CD4-positive, alpha-beta T cell treated with Interleukin-21 for 1 hour (primary cell): Measurements from ENCODE around the gene SLC15A4.
"Not testable (repeated sequence)": the region's sequence is repeated elsewhere in the genome, so short reads cannot be mapped to it uniquely, and the experiment has no call there.

Experiments used
- DNase-seq: peaks from one replicate; pipeline ENCODE4 v3.0.0-alpha.2; 2020

The SLC15A4 gene

DNA sequence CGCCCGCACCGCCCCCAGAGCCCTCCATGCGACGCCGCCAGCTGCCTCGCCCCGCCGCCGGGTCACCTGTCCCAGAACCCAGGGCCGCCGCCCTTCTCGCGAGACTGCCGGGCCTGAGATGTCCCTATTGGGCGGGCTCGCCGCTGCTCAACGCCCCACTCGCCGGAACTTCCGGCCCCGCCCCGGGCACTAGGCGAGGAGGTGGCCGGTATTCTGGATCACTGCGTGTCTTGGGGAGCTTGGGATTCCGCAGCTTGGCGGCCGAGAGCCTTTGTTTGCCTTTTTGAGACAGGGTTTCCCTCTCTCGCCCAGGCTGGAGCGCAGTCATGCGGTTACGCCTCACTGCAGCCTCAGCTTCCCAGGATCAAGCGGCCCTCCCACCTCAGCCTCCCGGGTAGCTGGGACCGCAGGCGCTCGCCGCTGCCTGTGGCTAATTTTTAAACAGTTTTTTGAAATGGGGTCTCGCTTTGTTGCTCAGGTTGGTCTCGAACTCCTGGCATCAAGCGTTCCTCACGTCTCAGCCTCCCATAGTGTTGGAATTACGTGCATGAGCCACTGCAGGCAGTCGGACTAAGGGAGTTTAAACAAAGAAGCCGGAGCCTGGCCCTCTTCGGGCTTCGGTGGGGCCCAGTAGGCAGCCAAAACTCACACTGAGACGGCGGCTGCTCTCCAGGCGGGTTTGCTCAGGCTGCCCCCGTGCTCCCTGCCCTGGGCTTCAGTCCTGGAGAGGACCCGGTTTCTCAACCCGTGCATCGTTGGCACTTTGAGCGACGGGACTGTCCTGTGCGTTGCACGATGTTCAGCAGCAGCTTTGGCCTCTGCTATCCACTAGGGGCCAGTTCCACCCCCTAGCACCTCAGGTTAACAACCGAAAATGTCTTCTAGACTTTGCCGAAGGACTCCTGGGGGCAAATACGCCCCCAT, at the start of gene SLC15A4:
Gene SLC15A4, minus strand, starts transcription at position 43 of the 924 bp plus-strand sequence. Its CDS starts 15 bp downstream, at position 28.
- DNase-seq = peak; percentile 93

DNA sequence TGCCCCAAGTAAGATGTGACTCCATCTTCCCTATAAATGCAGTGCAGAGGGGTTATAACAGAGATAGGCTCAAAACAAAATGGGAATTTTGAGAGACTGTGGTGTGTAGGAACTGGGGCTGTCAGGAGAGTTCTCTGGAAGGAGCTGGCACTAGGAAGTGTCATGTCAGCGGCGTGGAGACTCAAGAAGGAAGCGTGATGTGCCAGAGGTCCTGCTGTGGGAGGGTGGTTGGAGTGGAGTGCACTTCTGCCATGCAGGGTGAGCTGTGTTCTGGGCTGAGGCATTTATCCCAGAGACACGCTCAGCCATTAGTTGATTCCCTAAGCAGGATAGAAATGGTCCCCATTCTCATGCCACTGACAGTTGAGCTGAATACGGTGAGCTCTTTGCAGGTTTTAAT, 48.5 kb upstream of the SLC15A4 start:
- DNase-seq = no peak

DNA sequence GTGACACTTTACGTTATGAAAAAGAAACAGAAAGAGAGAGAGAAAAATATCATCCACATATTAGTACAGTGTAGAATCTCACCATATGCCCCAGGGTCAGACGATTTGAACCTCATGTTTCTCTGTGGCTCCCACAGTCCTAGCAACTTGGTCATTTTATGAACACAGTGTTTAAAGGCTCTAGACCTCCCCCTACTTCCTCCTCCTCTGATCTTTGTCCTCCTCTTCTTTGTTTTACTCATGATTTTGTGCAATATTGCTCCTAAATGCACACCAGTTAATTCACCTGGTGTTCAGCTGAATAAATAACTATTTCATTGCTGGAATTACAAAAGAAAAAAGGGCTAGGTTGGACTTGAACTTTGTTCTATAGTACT, 47.7 kb upstream of the SLC15A4 start:
- no peak for DNase-seq

DNA sequence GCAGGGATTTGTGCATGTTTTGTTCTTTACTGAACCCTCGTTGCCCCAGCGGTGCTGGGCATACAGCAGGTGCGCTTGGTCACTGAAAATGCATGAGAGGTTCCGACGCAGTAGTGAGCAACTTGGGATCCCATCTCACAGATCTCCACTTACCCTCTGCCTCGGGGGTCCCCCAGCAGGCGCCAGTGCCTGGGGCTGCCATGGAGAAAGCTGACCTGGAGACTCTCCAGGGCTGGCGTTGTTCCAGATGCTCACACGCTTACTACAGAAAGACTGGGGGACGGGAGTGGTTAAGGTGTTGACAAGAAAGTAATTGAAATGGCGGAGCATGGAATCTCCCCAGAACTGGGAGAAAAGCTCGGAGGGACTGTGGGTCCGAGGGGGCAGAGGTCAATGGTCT, 43.7 kb upstream of the SLC15A4 start:
- DNase-seq = no peak

GRCh38 chr12:128864516-128865186, 40.9 kb upstream of the SLC15A4 start:
- no peak for DNase-seq

- DNase-seq = no peak
Observed at GRCh38 chr12:128863957-128864356, 40.2 kb upstream of the SLC15A4 start.

GRCh38 chr12:128861226-128862016, 37.7 kb upstream of the SLC15A4 start:
- DNase-seq = no peak

DNA sequence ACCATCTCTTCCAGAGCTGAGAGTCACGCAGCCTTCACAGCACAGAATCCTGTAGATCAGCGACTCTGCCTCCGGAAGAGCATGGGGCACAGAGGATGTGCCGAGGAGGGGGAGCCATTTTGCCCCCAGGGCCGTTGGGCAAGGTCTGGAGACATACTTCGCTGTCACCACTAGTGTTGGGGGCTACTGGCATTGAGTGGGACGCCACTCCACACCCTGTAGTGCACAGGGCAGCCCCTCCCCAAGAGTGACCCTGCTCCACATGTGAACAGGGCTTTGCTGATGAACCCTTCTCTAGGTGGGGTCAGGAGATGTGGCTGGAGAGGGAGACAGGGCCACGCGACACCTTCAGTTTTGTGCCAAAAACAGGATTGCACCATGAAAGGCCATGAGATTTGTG, 35.6 kb upstream of the SLC15A4 start:
- no peak for DNase-seq

- no peak for DNase-seq
Observed at GRCh38 chr12:128857133-128857763, 33.5 kb upstream of the SLC15A4 start.

GRCh38 chr12:128856791-128857078, 33.0 kb upstream of the SLC15A4 start:
- DNase-seq = no peak

DNA sequence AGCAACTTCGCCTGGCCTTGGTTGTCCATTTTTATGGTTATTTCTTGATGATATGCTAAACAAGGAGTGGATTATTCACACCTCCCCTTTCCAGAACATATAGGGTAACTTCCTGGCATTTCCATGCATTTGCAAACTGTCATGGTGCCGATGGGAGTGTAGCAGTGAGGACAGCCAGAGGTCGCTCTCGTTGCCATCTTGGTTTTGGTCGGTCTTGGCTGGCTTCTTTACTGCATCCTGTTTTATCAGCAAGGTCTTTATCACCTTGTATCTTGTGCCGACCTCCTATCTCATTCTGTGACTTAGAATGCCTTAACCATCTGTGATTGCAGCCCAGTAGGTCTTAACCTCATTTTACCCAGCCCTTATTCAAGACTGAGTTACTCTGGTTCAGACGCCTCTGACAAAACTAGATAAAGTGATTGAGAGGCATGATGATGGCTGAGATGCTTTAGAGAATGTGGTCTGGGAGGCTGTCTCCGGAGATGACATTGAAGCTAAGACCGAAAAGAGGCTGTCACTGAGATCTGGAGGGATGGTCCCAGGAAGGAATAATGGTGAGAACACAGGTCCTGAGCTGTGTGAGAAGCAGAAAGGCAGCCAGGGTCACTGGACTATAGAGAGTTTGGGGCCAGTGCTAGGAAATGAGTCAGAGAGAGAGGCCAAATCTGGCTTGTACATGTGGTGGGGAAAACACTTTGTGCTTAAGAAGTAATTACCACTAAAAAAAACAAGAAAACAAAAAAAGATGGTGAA, 32.5 kb upstream of the SLC15A4 start:
- no peak for DNase-seq

DNA sequence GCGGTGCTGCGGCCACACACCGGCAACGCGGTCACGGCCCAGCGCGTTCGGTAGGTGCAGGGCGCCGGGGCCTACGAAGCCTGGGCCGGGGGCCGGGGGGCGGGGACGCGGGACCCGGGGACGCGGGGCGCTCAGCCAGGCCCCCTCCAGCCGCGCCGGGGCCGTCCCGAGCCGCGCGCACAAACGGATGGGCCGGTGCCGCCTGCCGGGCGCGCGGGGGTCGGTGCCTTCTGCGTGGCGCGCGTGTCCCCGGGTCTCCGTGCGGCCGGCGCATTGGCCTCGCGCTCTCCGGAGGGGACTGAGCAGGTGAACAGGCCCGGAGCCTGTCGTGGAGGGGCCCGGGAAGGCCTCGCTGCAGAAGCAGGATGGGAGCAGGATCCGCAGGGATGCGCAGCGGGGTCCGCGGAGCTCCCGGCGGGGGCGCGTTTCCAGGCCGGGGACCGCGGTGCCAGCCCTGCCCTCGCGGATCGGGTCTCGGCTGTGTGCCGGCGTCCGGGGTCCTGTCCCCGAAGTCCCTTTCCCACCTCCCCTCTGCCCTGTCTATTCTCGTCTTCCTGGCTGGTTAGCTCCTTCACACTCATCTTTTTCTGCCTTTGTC, 29.9 kb upstream of the SLC15A4 start:
- DNase-seq = no peak

DNA sequence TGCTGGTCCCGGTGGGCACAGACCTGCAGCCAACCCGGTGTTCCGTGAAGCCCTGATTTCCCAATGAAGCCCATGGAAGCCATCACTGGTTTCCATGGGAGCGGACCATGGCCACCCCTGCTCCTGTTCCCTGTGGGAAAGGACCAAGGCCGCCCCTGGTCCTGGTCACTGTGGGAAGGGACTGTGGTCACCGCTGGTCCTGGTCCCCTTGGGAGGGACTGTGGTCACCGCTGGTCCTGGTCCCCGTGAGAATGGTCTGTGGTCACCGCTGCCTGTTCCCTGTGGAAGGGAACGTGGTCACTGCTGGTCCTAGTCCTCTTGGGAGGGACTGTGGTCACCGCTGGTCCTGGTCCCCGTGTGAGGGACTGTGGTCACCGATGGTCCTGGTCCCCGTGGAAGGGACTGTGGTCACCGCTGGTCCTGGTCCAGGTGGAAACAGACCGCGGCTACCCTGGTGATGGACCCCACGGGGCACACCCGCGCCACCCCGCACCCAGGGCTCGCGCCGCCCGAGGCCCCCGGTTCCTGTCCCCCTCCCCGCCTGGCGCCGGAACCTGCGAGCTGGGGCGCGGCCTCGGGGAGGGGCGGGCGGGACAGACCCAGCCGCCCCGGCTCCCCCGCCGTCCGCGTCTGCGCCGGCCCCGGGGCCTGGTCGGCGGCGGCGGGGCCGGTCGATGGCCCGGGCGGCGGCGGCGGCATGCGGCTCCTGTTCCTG, 29.3 kb upstream of the SLC15A4 start, which contains the start of gene GLT1D1:
Gene GLT1D1, plus strand, starts transcription at position 594 of the 715 bp plus-strand sequence. Its CDS starts 104 bp downstream, at position 698.
- no peak for DNase-seq

- DNase-seq = no peak
Observed at GRCh38 chr12:128852026-128852698, 28.4 kb upstream of the SLC15A4 start.

DNA sequence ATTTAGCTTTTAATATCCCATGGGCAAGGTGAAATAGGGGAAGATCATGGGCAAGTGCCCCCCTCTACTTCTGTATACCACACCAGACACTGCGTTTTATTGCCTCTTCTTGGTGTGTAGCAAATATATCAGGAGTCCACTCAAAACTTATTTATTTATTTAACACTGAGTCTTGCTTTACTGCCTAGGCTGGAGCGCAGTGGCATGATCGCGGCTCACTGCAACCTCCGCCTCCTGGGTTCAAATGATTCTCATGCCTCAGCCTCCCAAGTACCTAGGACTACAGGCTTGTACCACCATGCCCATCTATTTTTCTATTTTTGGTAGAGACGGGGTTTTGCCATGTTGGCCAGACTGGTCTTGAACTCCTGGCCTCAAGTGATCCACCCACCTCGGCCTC, 27.7 kb upstream of the SLC15A4 start:
- not testable (repeated sequence) for DNase-seq

DNA sequence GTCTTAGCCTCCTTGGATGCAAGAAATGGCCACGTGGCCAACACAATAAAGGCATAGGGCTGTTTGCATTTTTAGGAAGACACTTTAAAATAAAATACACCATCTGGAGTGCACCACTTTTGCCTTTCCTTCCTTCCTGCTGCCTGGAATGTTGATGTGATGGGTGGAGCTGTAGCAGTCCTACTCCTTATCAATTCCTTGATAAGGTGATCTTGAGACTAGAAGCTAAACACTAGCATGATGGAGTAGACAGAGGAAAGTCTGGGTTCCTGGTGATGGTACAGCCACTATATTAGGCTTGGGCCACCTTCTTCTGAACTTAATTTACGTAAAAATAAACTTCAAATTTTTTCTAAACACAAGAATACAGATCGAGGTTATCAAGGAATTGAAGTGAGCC, 26.6 kb upstream of the SLC15A4 start:
- no peak for DNase-seq

- not testable (repeated sequence) for DNase-seq
Observed at GRCh38 chr12:128849806-128850205, 26.0 kb upstream of the SLC15A4 start.

- DNase-seq = no peak
Observed at GRCh38 chr12:128848371-128848770, 24.6 kb upstream of the SLC15A4 start.

GRCh38 chr12:128846671-128847070, 22.9 kb upstream of the SLC15A4 start:
- not testable (repeated sequence) for DNase-seq

DNA sequence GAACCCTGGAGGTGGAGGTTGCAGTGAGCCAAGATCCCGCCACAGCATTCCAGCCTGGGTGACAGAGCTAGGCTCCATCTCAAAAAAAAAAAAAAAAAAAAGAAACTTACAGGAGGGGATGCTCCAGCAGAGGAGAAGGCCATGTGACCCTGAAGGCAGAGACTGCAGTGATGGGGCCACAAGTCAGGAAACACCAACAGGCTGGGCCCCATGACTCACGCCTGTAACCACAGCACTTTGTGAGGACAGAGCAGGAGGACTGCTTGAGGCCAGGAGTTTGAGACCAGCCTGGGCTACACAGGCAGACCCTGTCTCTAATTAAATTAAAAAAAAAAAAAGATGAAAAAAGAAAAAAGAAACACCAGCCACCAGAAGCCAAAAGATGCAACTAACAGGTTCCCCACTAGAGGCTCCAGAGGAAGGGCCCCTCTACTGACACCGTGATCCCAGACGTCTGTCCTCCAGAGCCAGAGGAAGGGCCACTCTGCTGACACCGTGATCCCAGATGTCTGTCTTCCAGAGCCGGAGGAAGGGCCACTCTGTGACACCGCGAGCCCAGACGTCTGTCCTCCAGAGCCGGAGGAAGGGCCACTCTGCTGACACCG, 20.4 kb upstream of the SLC15A4 start:
- no peak for DNase-seq
